Astrocyte of the cerebellum (primary cell): Measurements from ENCODE around the gene TM4SF18.

Source experiments
- DNase-seq: peaks from one replicate; pipeline ENCODE4 v3.0.0-alpha.2; 2011; ENCODE audit warnings: low read depth
- H3K4me3 ChIP-seq: 2 replicates; pipeline ENCODE4 v1.5.1; 2011; ENCODE audit warnings: mild to moderate bottlenecking, low read depth, low read length, moderate library complexity
- CTCF ChIP-seq: IDR thresholded peaks from 2 replicates; pipeline ENCODE4 v1.5.1; 2012; ENCODE audit warnings: low read length, low read depth, moderate library complexity, mild to moderate bottlenecking; ENCODE audit errors: missing control alignments
- in situ Hi-C: cut with HindIII; loops from 2 replicates; pipeline ENCODE4 v1.10.0; 2017; ENCODE audit warnings: low sequenced_read_pairs

The TM4SF18 gene

GRCh38 chr3:149330609-149331331 is 2.7 kb downstream of the TM4SF18 start:
- in situ Hi-C loops: no loop called here
- H3K4me3 ChIP-seq: no peak overlapping the region
- TF ChIP-seq CTCF: no peak
- DNase-seq: no peak

GRCh38 chr3:149327156-149327555 is 6.3 kb downstream of the TM4SF18 start:
- TF ChIP-seq CTCF: no peak
- H3K4me3 ChIP-seq: no peak overlapping the region
- no peak for DNase-seq
- in situ Hi-C loops: no loop called here

GRCh38 chr3:149325581-149325980 is 7.9 kb downstream of the TM4SF18 start:
- in situ Hi-C loops: no loop called here
- no peak overlapping the region for H3K4me3 ChIP-seq
- TF ChIP-seq CTCF: no peak
- no peak for DNase-seq

GRCh38 chr3:149324332-149324731 is 9.1 kb downstream of the TM4SF18 start:
- in situ Hi-C loops: no loop called here
- DNase-seq: no peak
- no peak overlapping the region for H3K4me3 ChIP-seq
- no peak for TF ChIP-seq CTCF

GRCh38 chr3:149321640-149322039 is 11.8 kb downstream of the TM4SF18 start:
- TF ChIP-seq CTCF: no peak
- DNase-seq: no peak
- in situ Hi-C loops: no loop called here
- no peak overlapping the region for H3K4me3 ChIP-seq

- in situ Hi-C loops: no loop called here
- no peak overlapping the region for H3K4me3 ChIP-seq
- no peak for DNase-seq
- no peak for TF ChIP-seq CTCF
Observed at GRCh38 chr3:149321136-149321535, 12.3 kb downstream of the TM4SF18 start.
